Measurements from ENCODE around the gene RASGRF2. TPM values are rescaled to one million over a fixed set of nuclear protein-coding genes. Genes with fewer than 3 reads are reported as not detected.

RASGRF2 gene
- total RNA-seq, 1 experiment from 2014 or later: 0.18 TPM

GRCh38 chr5:80937584-80938356 lies 22.4 kb upstream of the RASGRF2 start:
- no TSS peak for BruUV-seq (replicated peaks)
- Histone ChIP-seq H3K4me2 (ENCODE audit: low read length) (no peak overlapping the region), H3F3A (ENCODE audit: low read length, unreplicated experiment) (no peaks in the 10 kb centered on the region), H3K4me1 (ENCODE audit: insufficient read depth, low read length) (peaks cover 7% of the 10 kb centered on the region; the same call in 1 of the 2 replicates), H3K27me3 (ENCODE audit: low read length) (no peaks in the 10 kb centered on the region), H4K20me1 (ENCODE audit: low read length) (no peaks in the 10 kb centered on the region), H3K9ac (ENCODE audit: low read length) (no peak overlapping the region), H2AFZ (ENCODE audit: low read length) (no peak overlapping the region), H3K9me3 (ENCODE audit: low read length) (no peaks in the 10 kb centered on the region), H3K9me2 (replicated peaks; ENCODE audit: low read length) (no peaks in the 10 kb centered on the region), H3K4me3 (ENCODE audit: low read length) (no peak overlapping the region), H3K36me3 (ENCODE audit: low read depth, low read length) (no peaks in the 10 kb centered on the region), H3K79me2 (ENCODE audit: low read length) (no peaks in the 10 kb centered on the region), H3K27ac (ENCODE audit: low read length) (no peak overlapping the region)
- intact Hi-C loops (cut with micrococcal nuclease): loop anchor here (10.0 kb wide), 1 partner anchor 167 kb away; no protein-coding TSS in a partner anchor
- ATAC-seq: peak; percentile 91
- TF ChIP-seq EZH2phosphoT487 (IDR thresholded peaks at IDR 0.05; ENCODE audit: borderline replicate concordance, low read length) (no peak), EZH2 (IDR thresholded peaks at IDR 0.05; ENCODE audit: low read length, unreplicated experiment) (no peak)
- TF ChIP-seq, protein P1, sequence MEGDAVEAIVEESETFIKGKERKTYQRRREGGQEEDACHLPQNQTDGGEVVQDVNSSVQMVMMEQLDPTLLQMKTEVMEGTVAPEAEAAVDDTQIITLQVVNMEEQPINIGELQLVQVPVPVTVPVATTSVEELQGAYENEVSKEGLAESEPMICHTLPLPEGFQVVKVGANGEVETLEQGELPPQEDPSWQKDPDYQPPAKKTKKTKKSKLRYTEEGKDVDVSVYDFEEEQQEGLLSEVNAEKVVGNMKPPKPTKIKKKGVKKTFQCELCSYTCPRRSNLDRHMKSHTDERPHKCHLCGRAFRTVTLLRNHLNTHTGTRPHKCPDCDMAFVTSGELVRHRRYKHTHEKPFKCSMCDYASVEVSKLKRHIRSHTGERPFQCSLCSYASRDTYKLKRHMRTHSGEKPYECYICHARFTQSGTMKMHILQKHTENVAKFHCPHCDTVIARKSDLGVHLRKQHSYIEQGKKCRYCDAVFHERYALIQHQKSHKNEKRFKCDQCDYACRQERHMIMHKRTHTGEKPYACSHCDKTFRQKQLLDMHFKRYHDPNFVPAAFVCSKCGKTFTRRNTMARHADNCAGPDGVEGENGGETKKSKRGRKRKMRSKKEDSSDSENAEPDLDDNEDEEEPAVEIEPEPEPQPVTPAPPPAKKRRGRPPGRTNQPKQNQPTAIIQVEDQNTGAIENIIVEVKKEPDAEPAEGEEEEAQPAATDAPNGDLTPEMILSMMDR (conservative IDR thresholded peaks at IDR 0.05; ENCODE audit: low read depth, low read length): no peak
- CTCF ChIA-PET: no interaction called here
- DNase-seq: peak; percentile 65
- POLR2A ChIA-PET (ENCODE audit: unreplicated experiment): no interaction called here

- Histone ChIP-seq H3K9me3 (ENCODE audit: low read length) (no peaks in the 10 kb centered on the region), H3K27ac (ENCODE audit: low read length) (no peak overlapping the region), H2AFZ (ENCODE audit: low read length) (no peak overlapping the region), H3K9ac (ENCODE audit: low read length) (no peak overlapping the region), H3K79me2 (ENCODE audit: low read length) (no peaks in the 10 kb centered on the region), H3K4me2 (ENCODE audit: low read length) (no peak overlapping the region), H3K4me1 (ENCODE audit: insufficient read depth, low read length) (peaks cover 7% of the 10 kb centered on the region; the same call in 1 of the 2 replicates), H3K9me2 (replicated peaks; ENCODE audit: low read length) (no peaks in the 10 kb centered on the region), H3F3A (ENCODE audit: low read length, unreplicated experiment) (no peaks in the 10 kb centered on the region), H4K20me1 (ENCODE audit: low read length) (no peaks in the 10 kb centered on the region), H3K27me3 (ENCODE audit: low read length) (no peaks in the 10 kb centered on the region), H3K36me3 (ENCODE audit: low read depth, low read length) (no peaks in the 10 kb centered on the region), H3K4me3 (ENCODE audit: low read length) (no peak overlapping the region)
- CTCF ChIA-PET: interaction anchor here (0.7 kb wide), 1 partner anchor 59 kb away, joined by 3 read pairs; no protein-coding TSS in a partner anchor
- intact Hi-C loops (cut with micrococcal nuclease): no loop called here
- POLR2A ChIA-PET (ENCODE audit: unreplicated experiment): no interaction called here
- DNase-seq (peak; percentile 23), ATAC-seq (peak; percentile 53)
- TF ChIP-seq EZH2phosphoT487 (IDR thresholded peaks at IDR 0.05; ENCODE audit: borderline replicate concordance, low read length) (no peak), EZH2 (IDR thresholded peaks at IDR 0.05; ENCODE audit: low read length, unreplicated experiment) (no peak)
- TF ChIP-seq, protein P1 (conservative IDR thresholded peaks at IDR 0.05; ENCODE audit: low read depth, low read length): no peak
- no TSS peak for BruUV-seq (replicated peaks)
Observed at GRCh38 chr5:80941496-80941895, 18.7 kb upstream of the RASGRF2 start.

DNA sequence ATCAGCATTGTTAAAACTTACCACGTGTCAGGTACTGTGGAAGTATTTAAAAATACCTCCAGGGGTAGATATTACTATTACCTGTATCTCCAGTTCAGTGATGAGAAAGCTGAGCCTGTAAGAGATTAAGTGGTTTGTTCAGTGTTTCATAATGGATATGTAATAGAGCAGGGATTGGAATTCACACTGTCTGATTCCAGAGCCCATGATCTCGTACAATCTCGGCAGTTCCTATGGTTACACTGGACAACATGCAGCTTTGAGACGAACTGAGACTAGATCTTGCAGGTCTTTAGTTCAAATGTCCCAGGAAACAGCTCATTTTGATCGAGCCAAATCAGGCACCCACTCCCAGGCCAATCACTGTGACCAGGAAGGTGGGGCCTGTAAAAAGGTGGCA lies 8.8 kb upstream of the RASGRF2 start:
- H2AFZ ChIP-seq (ENCODE audit: low read length): no peak overlapping the region
- no peaks in the 10 kb centered on the region for H3F3A ChIP-seq (ENCODE audit: low read length, unreplicated experiment)
- DNase-seq (no peak), ATAC-seq (no peak)
- H3K9me2 ChIP-seq (replicated peaks; ENCODE audit: low read length): no peaks in the 10 kb centered on the region
- POLR2A ChIA-PET (ENCODE audit: unreplicated experiment): no interaction called here
- H3K36me3 ChIP-seq (ENCODE audit: low read depth, low read length): no peaks in the 10 kb centered on the region
- intact Hi-C loops (cut with micrococcal nuclease): no loop called here
- H3K4me2 ChIP-seq (ENCODE audit: low read length): no peak overlapping the region
- H3K9me3 ChIP-seq (ENCODE audit: low read length): no peaks in the 10 kb centered on the region
- no peaks in the 10 kb centered on the region for H3K4me1 ChIP-seq (ENCODE audit: insufficient read depth, low read length)
- no peak overlapping the region for H3K9ac ChIP-seq (ENCODE audit: low read length)
- CTCF ChIA-PET: no interaction called here
- no TSS peak for BruUV-seq (replicated peaks)
- TF ChIP-seq EZH2 (IDR thresholded peaks at IDR 0.05; ENCODE audit: low read length, unreplicated experiment): no peak
- H3K27ac ChIP-seq (ENCODE audit: low read length): no peak overlapping the region
- no peaks in the 10 kb centered on the region for H4K20me1 ChIP-seq (ENCODE audit: low read length)
- no peaks in the 10 kb centered on the region for H3K79me2 ChIP-seq (ENCODE audit: low read length)
- no peak overlapping the region for H3K4me3 ChIP-seq (ENCODE audit: low read length)
- H3K27me3 ChIP-seq (ENCODE audit: low read length): no peaks in the 10 kb centered on the region

Measured in PC-3 (cell line).